Stimulated activated effector memory CD8-positive, alpha-beta T cell treated with anti-CD3 and anti-CD28 coated beads, Interleukin-12 subunit alpha, Interleukin-12 subunit beta, amount 100 ng/mL, for 72 hours (primary cell): ENCODE data around the gene RRAGA.
"Not testable (repeated sequence)": the region's sequence is repeated elsewhere in the genome, so short reads cannot be mapped to it uniquely, and the experiment has no call there.

Source experiments
- ATAC-seq: fragments of 150-1000 bp; cut with Tn5 transposase; 2 replicates; pipeline ENCODE4 v1.10.0; 2021
- DNase-seq, 2 donors: peaks; one replicate each; pipeline ENCODE4 v3.0.0; 2021 to 2022; ENCODE audit warnings: low spot score in 2 of 2
- H3K27ac Mint-ChIP-seq: one replicate; pipeline ENCODE4 v1.8.0; 2022; ENCODE audit warnings: mild to moderate bottlenecking, mixed read lengths
- H3K36me3 Mint-ChIP-seq: one replicate; pipeline ENCODE4 v1.8.0; 2022; ENCODE audit warnings: mild to moderate bottlenecking, mixed read lengths
- H3K4me1 Mint-ChIP-seq: one replicate; pipeline ENCODE4 v1.8.0; 2022; ENCODE audit warnings: mixed read lengths
- H3K4me3 Mint-ChIP-seq: one replicate; pipeline ENCODE4 v1.8.0; 2022; ENCODE audit warnings: mild to moderate bottlenecking, mixed read lengths
- H3K9me3 Mint-ChIP-seq: one replicate; pipeline ENCODE4 v1.8.0; 2022; ENCODE audit warnings: mixed read lengths

Gene RRAGA

DNA sequence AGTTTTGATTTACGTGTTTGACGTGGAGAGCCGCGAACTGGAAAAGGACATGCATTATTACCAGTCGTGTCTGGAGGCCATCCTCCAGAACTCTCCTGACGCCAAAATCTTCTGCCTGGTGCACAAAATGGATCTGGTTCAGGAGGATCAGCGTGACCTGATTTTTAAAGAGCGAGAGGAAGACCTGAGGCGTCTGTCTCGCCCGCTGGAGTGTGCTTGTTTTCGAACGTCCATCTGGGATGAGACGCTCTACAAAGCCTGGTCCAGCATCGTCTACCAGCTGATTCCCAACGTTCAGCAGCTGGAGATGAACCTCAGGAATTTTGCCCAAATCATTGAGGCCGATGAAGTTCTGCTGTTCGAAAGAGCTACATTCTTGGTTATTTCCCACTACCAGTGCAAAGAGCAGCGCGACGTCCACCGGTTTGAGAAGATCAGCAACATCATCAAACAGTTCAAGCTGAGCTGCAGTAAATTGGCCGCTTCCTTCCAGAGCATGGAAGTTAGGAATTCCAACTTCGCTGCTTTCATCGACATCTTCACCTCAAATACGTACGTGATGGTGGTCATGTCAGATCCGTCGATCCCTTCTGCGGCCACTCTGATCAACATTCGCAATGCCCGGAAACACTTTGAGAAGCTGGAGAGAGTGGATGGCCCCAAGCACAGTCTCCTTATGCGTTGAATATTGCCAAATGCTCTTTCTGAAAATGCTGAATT, 850 bp downstream of the RRAGA start:
- Mint-ChIP-seq H3K9me3 (no peaks in the 10 kb centered on the region), H3K4me3 (peak overlapping the region; percentile 82), H3K4me1 (peaks cover 19% of the 10 kb centered on the region), H3K27ac (peak overlapping the region; percentile 95), H3K36me3 (peaks cover 49% of the 10 kb centered on the region)
- ATAC-seq (peak; percentile 0), DNase-seq (no peak)

DNA sequence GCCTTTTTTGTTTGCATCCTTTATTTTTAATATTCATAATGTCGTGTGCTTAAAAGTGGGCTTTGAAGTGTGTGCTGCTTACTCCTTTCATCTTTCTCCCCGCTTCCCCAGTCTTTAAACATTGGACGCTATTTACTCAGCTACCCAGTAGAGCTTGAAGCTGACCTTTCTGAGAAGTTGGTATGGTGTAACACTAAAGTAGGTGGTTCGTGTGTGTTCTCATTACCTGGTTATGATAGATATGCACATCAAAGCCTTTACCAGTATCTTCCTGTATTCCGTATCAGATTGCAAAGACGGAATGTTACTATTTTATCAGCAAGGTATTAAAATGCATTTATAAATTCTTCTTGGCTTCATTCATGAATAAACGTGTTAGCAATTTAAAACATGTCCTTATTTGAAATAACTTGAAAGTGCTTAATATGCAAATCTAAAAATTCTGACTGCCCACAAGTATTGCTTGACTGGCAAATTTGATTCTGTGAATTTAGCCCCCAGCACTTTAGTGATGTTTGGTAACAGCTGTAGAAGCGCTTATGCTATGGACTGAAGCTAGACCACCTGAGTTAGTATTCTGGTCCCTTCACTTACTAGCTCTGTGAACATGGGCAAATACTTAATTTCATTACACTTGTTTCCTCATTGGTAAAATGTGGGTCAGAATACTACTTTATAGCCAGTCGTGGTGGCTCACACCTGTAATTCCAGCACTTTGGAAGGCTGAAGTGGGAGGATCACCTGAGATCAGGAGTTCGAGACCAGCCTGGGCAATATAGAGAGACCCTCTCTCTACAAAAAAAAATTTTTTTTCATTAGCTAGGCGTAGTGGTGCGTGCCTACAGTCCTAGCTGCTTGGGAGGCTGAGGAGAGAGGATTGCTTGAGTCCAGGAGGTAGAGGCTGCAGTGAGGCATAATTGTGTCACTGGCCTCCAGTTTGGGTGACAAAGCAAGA, 1.7 kb downstream of the RRAGA start:
- no peaks in the 10 kb centered on the region for H3K9me3 Mint-ChIP-seq
- DNase-seq (no peak), ATAC-seq (no peak)
- H3K27ac Mint-ChIP-seq: peak overlapping the region; percentile 95
- peaks cover 57% of the 10 kb centered on the region for H3K36me3 Mint-ChIP-seq
- H3K4me1 Mint-ChIP-seq: peaks cover 25% of the 10 kb centered on the region
- peak overlapping the region; percentile 82 for H3K4me3 Mint-ChIP-seq

DNA sequence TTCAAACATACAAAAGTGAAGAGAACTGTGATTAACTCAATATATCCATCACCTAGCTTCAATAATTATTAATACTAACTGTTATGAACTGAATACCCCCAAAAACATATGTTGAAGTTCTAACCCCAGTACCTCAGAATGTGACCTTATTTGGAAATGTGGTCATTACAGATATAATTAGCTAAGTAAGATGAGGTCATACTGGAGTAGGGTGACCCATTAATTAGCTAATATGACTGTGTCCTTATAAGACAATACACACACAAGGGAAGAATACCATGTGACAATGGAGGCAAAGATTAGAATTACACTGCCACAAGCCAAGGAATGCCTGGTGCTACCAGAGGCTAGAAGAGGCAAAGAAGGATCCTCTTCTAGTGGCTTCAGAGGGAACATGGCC, 7.8 kb downstream of the RRAGA start:
- H3K36me3 Mint-ChIP-seq: peaks cover 84% of the 10 kb centered on the region
- no peak overlapping the region for H3K4me3 Mint-ChIP-seq
- H3K9me3 Mint-ChIP-seq: no peaks in the 10 kb centered on the region
- H3K27ac Mint-ChIP-seq: no peak overlapping the region
- DNase-seq: no peak
- no peak for ATAC-seq
- peaks cover 9% of the 10 kb centered on the region for H3K4me1 Mint-ChIP-seq

DNA sequence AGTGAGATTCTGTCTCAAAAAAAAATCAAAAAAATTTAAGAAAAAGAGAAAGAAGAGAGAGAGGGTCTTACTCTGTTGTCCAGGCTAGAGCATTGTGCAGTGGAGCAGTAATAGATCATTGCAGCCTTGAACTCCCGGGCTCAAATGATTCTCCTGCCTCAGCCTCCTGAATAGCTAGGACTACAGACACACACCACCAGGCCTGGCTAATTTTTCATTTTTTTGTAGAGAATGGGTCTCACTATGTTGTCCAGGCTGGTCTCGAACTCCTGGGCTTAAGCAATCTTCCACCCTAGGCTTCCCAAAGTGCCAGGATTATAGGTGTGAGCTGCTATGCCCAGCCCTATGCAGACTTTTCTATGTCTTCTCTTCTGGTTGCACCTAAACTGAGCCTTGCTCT, 25.0 kb downstream of the RRAGA start:
- DNase-seq: no peak
- no peaks in the 10 kb centered on the region for H3K9me3 Mint-ChIP-seq
- no peak for ATAC-seq
- H3K4me3 Mint-ChIP-seq: no peak overlapping the region
- H3K4me1 Mint-ChIP-seq: peaks cover 6% of the 10 kb centered on the region
- H3K27ac Mint-ChIP-seq: no peak overlapping the region
- H3K36me3 Mint-ChIP-seq: peaks cover 100% of the 10 kb centered on the region

DNA sequence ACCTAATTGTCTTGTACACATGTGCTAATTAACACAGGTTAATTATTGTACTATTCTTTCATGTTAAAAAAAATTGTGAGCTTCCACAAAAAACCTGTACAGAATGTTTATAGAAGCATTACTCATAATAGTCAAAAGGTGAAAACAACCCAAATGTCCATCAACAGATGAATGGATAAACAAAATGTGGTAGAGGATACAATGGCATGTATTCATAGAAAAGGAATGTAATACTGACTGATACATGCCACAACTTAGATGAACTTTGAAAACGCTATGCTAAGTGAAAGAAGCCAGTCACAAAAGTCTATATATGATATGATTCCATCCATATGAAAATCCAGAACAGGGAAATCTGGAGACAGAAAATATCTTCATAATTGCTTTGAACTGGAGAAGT, 25.6 kb downstream of the RRAGA start:
- Mint-ChIP-seq H3K36me3 (peaks cover 100% of the 10 kb centered on the region), H3K9me3 (no peaks in the 10 kb centered on the region), H3K27ac (no peak overlapping the region), H3K4me3 (no peak overlapping the region), H3K4me1 (peaks cover 6% of the 10 kb centered on the region)
- DNase-seq (no peak), ATAC-seq (no peak)

DNA sequence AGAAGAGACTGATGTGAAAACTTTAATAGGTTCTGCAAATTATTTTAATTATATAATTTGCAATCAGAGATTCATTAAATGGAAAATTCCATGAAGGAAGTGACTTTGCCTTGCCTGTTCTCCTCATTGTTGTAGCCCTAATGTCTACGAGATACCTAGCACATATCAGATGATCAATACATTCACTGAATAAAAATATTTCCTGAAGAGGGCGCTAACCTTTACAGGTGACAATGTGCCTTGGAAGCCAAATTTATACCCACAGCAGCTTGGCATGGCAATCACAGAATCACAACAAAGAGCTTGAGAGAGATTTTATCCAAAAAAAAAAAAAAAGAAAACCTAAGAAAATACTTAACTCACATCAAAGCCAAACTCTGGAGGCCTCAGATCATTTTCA, 36.1 kb downstream of the RRAGA start:
- peaks cover 100% of the 10 kb centered on the region for H3K36me3 Mint-ChIP-seq
- no peaks in the 10 kb centered on the region for H3K9me3 Mint-ChIP-seq
- no peaks in the 10 kb centered on the region for H3K4me1 Mint-ChIP-seq
- DNase-seq (no peak), ATAC-seq (peak; percentile 66)
- H3K4me3 Mint-ChIP-seq: no peak overlapping the region
- peak overlapping the region; percentile 13 for H3K27ac Mint-ChIP-seq

DNA sequence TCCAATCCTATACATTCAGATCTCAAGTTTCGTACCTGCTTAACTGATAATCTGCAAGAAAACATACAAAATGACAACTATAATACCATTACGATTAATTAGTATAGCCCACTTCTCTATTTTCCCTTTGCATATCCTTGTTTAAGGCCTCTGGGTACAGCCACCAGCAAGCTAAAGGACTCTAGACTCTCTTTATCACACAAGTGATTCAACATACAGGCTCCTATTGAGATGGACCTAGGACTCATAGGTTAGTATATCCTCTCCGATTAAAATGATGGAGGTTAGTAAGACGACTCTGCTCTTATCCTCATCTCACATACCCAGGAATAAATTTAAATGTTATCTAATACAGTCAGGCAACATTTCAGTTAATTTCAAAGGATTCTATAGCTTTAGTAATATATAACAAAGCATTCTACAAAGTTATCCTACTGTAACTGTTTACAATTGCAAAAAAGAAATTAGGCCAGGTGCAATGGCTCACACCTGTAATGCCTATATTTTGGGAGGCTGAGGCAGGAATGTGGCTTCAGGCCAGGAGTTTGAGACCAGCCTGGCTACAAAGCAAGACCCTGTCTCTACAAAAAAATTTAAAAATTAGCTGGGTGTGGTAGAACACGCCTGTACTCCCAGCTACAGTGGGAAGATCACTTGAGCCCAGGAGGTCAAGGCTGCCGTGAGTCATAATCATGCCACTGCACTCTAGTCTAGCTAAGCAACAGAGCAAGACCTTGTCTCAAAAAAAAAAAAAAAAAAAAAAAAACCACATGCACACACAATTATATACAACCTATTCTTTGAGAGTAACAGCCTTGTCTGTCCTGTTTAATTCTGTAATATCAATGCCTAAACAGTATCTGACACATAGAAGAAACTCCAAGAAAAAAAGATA, 38.1 kb downstream of the RRAGA start:
- no peaks in the 10 kb centered on the region for H3K4me1 Mint-ChIP-seq
- DNase-seq (no peak), ATAC-seq (no peak)
- peaks cover 100% of the 10 kb centered on the region for H3K36me3 Mint-ChIP-seq
- no peak overlapping the region for H3K27ac Mint-ChIP-seq
- no peak overlapping the region for H3K4me3 Mint-ChIP-seq
- no peaks in the 10 kb centered on the region for H3K9me3 Mint-ChIP-seq

DNA sequence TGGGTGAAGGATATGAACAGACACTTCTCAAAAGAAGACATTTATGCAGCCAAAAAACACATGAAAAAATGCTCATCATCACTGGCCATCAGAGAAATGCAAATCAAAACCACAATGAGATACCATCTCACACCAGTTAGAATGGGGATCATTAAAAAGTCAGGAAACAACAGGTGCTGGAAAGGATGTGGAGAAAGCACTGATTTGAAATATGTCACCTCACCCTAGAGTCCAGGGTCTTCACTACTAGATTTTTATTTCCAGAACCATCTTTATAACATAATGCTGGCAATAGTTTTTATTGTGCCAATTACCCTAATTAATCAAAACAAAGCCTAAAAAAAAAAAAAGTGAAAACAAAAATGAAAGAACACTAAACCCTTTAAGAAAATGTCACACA, 48.2 kb downstream of the RRAGA start:
- not testable (repeated sequence) for H3K9me3 Mint-ChIP-seq, ATAC-seq, DNase-seq
- peaks cover 37% of the 10 kb centered on the region for H3K4me1 Mint-ChIP-seq
- H3K4me3 Mint-ChIP-seq: peak overlapping the region; percentile 20
- peak overlapping the region; percentile 0 for H3K27ac Mint-ChIP-seq
- H3K36me3 Mint-ChIP-seq: peaks cover 85% of the 10 kb centered on the region
